Dedifferentiated amniotic fluid mesenchymal stem cell (primary cell): ENCODE data around the gene LMX1A.

Experiments
- DNase-seq: peaks from one replicate; pipeline ENCODE4 v3.0.0-alpha.2; 2016; ENCODE audit errors: extremely low spot score

LMX1A gene

DNA sequence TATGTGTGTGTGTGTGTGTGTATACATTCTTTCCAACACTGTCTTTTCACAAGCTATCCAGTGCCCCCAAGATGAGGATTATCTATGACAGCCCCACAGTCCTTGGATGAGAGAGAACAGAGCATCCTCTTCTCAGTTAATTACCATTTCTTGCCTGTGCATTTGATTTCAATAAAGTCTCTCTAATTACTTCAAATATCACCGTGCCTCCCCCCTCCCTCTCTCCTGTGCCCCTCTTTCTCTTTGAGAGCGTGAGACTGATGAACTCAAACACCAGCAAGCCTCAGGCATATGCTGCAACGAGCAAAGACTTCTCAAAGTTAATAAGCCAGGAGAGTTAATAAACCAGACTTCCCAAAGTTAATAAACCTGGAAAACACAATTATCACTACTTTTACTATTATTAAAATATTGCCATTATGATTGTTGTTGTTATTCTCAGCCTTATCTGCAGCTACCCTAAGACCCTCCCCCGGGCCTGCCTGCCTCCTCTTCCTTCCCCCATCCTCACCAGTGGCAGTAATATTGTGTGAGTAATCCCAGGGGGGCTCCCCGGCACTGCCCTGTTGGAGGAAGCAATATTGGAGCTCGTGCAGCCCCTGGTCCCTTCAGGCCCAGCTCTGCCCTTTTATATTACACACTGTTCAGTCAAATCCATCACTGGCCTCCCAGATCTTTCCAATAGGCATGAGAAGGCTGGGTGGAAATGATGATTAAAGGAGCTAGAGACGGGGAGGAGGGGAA is 30.9 kb downstream of the LMX1A start:
- DNase-seq: no peak

DNA sequence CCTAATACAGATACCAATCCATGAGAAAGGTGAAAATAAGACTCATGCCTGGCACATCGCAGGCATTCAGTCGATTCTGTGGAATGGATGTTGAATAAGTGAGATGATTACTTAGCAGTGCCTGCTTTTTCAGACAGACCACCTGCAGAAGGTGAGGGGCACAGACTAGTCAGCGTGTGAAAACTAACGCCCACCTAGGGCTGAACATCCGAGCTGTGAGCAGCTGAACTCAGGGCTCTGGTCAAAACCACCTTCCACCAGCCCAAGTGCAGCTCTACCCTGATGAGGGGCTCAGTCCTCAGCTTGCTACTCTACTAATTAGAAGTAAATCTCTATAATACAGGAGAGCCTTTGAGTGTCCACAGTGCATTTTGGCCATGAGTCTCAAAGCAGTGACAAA is 32.5 kb downstream of the LMX1A start:
- no peak for DNase-seq

DNA sequence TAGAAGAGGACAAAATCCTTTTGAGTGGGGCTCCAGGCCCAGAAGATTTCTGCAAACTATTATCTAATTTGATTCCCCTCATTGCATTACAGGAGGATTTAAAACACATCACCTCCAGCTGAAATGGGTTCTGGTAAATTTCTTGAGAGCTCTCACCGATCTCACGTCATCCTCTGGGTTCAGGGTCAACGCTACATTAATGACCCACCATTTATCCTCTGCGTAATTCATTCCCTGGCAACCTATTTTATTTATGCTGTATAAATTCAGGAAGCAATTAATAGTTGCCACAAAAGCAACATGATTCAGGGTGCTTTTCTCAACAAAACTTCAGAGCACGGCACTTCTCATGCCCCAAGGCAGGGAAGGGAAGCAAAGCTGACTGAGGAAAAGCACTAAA is 38.9 kb downstream of the LMX1A start:
- DNase-seq: no peak

DNA sequence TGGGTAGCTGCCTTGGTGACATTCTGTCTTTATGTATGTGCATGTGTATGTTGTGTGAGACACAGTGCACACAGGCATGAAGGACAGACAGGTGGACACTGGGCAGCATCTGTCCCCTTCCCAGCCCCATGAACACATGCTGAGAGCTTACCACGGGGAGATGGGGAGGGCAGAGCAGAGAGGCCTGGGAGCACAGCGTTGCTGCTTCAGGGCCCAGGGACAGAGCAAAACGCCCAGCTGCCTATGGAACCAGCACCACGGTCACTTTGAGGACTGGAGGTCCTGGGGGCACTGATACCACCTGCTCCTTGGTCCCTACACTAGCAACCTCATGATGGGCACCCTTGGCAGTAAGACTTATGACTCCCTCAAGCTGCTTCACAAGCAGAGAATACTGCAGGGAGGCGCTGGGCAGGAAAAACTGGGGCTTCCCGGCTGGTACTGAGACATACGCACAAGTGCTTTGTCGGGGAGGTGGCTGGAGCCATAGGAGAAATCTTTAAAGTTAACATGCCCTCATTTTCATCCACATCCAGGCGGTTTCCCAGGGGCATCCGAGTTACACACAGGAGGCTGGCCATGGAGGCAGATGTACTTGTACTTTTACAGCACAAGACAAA is 40.3 kb downstream of the LMX1A start:
- no peak for DNase-seq

DNA sequence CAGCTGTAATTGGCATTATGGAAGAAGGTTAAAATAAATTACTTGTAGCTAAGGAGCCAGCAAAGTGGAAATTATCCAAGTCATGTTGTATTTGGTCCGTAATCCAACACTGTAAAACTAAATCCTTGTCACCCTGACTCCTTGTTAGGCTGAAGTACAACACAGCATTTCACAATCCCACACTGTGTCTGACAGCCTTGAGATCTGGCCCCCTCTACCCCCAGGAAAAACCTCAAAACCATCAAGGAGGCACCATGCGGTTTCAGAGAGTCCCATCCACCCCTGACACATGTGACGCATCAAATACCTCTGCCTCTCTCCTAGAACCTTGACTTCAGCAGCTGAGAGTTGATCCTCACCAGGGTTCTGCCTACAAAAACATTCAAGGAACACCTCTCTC is 41.0 kb downstream of the LMX1A start:
- DNase-seq: no peak

DNA sequence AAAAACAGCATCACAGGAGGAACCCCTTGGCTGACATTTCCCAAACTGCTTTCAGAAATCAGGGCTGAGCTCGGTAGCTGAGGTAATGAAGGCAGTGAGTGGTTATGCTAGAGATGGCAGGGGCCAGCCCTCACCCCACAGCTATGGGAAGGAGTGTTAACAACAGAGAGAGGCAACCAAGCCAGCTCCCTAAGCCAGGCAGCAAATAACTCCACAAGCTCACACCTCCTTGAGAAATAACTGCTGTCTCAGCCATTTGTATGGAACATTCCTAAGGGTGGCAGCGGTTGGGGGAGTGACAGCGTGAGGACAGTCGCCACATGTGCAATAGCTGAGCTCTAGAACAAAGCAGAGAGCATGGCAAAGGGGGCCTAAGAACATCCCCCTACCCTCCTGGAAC is 42.6 kb downstream of the LMX1A start:
- DNase-seq: no peak

DNA sequence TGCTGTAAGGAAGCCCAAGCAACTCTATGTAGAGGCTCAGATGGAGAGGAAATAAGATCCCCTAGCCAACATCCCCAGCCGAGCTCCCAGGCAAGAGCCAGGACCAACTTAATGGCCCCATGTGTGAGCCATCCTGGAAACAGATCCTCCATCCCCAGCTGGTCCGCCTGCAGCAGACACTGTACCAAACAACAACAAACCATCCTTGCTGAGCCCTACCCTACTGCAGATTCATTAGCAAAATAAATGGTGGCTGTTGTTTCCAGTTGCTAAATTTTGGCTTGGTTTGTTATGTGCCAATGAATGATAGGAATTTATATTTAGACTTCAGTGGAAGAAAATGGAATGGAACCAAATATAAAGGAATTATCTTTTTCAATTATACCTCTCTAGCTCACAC is 43.9 kb downstream of the LMX1A start:
- DNase-seq: no peak

DNA sequence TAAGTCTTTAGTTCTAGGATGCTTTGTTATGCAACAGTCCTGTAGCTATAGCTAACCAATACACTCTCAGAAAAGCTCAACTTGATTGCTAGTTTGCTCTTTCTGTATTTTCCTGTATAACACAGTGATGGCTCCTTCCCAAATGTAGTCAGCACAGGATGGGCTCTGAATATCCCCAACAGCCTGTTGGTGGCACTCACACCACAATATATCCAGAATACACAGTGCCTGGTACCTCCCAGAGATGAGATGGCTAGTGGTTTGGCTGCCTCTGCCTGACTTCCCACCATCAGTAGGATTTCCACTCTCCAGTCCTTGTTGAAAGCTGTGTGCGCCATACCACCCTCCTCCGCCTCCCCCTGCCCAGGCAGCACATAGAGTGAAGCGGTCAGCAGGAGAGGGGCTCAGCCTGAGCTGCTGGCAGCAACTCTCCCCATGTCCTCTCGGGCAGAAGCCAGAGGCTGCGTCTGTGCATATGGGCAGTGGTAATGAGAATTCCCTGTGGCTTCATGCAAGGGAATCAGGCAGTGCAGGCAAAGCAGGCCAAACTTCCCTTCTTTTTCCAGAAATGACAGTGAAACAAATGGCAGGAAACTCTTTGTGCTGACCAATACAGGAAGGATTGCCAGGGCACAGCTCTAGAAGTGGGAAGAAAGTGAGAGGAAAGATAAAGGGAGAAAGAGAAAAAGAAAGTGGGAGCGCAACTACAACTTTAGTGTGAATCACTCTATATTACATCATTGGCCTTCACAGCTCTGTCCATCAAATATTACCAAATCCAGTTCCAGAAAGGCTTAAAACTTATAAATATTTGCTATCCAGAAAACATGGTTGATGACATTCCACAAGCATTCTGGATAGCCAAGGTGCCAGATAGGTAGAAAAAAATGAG is 49.7 kb downstream of the LMX1A start:
- no peak for DNase-seq

DNA sequence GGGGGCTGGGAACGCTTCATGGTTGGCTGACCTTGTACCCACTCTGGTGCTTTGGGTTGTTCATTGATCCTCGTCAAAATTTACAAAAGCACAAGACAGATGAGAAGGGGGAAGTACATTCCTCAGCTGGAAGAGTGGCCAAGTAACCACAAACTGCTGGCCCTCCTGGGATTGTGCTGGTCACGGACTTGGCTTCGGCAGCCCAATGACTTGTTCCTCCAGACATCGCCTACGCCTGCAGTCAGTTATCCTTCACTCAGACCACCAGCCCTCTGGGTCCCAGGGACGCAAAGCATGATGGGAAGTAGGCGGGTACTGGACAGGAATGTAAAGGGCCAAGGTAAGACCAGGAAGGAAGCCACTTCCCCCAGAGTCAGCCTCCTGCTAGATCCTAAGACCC is 53.1 kb downstream of the LMX1A start:
- DNase-seq: no peak

DNA sequence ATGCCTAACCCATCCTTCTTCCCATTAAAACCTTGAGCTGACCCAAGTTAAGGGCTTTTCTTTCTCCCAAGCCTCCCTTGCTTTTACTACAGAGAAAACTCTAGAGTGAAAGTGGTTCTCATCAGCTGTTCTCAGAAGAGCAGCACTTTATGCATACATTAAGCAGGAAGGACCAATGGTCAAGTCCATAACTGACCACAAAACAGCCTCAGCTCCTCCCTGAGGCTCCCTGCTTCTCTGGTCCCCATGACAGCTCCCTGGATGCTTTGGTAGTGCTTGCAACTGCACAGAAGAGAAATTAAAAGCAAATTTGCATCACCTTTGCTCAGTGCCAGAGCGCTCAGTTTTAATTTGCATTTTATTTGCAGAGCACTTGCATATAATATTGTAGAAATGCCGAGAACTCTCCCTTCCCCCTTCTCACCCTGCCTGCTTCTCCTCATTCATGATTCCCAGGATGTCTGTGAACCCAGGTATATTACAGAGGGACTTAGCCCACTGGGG is 56.1 kb downstream of the LMX1A start:
- DNase-seq: no peak

DNA sequence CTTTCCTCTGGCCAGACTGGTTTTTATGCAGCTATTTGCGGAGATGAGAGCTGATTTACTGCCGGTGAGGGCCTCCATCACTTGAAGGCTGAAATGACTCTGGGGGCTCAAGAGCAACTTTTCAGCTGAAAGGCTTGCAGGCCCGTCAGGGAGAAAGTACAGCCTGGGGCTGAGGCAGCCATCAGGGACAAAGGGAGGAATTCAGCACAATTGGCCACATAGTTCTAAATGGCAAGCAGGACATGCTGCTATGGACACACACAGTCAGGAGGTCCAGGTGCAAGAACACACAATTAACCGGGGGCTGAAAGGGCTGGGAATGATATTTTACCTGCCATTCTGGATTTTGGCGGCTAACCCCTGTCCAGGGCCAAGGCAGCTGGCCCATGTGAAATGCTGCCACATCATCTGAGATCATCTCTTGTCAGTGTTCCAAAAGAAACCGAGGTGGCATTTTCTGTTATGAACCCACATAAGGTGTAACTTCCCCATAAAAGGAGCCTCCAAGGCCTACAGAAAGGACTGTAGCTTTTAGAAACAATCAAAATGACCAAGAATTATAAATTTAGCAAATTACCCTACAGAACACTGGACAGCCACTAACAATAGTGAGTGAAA is 58.2 kb downstream of the LMX1A start:
- no peak for DNase-seq

DNA sequence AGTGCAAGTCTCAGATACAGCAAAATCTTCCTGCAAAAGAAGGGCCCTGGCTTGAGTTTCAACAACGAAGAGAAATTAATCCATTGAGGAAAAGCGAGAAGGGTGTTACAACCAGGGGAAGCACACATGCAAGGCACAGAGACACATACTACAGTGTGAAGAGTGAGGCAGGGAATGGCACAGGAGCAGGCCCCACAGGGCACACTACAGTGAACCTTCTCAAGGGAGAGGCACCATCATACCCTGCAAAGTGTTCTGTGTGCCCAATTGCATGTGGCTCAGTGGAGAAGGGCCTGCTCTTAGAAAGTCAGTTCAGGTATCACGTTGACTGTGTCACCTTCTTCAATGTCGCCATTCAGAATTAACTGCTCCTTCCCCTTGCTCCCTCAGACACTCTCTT is 60.3 kb downstream of the LMX1A start:
- DNase-seq: no peak

DNA sequence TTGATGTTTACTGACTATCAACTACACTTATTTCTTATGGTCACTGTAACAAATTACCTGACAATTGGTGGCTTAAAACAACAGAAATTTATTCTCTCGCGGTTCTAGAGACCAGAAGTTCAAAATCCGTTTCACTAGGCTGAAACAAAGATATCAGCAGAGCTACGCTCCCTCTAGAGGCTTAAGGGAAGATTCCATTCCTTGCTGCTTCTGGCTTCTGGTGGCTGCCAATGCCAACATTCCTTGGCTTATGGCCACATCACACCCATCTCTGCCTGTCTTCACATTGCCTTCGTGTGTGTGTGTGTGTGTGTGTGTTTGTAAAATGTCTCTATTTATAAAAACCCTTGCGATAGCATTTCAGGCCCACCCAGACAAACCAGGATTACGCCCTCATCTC is 66.4 kb downstream of the LMX1A start:
- DNase-seq: no peak

DNA sequence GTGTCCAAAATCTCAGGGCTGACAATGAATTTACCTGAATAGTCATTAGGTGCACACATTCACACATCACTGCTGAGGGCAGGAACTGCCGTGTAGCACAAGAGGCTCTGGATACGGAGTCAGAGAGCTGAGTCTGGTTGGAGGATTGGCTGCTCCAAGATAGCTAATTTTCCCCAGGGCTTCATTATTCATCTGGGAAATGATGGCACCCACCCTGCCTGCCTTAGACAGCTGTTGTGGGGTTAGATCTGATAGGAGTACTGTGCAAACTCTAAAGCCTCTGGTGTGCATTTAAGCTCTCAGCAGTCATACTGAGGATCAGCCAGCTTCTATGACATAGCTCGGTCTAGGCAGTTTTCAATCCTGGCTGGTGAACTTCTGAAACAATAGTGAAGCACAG is 67.0 kb downstream of the LMX1A start:
- no peak for DNase-seq

DNA sequence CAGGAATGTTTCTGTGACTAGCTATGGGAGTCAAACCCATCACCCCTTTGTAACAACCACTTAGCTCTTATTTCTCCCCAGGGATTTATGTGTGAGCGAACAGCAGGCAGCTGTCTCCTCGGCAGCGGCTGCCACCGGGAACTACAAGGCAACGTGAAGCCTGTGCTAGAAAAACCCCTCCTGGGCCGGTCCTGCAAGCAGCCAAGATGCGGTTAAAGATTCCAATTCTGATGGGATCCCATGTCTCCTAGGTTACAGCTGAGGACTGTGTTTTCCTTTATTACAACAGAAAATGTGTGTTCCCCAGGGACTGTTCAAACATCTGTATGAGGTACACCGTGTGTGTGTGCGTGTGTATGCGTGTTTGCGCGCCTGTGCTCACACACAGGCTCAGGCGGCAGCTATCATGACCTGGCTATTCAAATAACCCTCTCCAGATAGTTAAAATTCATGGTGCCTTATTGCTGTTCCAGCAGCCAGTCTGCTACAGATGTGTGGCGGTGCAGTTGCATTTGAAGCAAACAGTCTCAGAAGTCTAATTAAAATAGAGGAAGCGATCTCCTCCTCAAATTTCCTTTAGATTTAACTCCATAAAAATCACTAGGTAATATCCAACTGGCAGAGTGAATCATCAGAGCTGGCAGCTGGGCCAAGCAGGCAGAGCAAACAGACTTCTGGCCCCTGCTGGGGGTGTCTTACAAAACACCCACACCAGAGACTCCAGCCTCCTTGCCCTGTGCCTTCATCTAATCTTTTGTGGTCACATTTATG is 68.0 kb downstream of the LMX1A start:
- DNase-seq: no peak

DNA sequence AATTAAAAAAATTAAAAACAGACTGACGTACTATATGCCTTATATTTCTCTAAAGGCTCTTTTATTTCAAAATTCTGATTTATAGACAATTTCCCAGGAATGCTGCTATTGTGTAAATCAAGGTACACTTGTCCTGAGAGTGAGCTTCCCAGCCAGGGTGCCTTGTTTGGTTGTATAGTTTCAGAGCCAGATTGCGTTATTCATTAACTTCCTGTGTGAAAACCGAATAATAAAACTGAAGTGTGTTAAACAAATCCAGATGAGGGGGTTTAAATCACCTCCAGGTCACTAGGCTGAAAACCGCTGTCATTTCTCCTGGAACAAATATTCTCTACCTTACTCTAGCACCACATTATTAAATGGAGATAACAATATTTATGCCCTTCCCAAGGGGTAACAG is 68.7 kb downstream of the LMX1A start:
- no peak for DNase-seq

DNA sequence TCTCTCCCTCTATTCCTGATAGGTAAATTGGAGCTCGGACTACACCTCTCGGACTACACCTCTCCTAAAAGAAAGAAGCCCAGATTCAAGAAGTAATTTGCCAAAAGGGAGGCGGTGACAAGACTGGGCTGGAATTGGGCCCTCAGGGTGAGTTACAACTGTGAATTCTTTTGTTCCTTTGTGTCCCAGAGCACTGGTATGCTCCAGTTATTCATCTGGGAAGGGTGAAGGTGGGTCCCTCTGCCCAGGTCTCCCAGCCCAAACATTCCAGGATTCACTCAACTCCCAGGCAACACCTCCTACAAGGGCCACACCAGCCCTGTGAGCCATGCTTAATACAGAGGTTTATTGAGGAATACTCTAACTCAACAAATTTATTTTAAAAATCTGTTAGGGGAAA is 69.2 kb downstream of the LMX1A start:
- DNase-seq: no peak

DNA sequence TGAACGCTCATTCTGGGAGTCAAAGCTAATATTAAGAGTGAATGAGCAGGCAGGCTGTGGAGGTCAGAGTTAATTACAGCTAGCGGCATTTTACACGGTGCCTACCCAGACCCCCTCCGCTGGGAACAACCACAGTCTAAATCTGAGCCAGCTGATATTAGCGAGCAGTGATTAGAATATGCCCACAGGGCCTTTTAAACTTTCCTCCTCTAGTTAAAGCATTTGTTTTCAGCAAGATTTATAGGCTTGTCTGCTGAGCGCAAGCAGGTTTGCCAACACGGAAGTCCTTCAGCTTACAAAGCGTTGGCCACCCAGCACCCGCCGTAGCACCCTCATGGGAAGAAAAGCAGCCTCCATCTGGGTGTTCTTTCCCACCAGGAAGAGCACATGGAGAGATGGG is 72.1 kb downstream of the LMX1A start:
- DNase-seq: no peak

DNA sequence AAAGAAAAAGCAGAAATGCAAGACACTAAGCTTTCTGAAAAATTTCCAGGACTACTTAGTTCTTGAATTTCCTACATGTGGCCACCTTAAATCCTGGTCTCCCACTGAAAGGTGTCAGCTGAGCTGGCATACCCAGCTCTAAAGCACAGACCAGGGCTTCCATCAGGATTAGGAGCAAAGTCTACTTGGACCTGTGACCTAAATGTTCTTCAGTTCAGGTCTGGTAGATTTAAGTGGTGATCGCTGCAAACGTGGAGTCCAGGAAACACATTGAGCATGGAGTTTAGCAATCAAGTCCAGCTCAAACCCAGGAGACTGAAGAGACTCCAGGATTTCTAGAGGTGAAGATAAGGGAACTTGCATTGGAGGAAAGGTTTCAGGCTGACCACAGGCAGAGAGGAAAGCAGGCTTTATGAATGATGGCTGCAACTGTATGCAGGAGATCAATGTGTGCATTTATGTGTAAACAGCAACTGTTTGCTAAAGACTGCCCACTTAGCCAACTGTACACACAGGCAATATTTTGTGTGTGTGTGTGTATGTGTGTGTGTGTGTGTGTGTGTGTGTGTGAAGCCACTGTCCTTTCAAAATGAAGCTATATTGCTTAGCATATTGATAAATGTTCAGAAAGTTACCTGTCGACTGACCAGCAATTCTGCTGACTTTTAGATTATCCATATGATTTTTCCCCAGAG is 75.2 kb downstream of the LMX1A start:
- no peak for DNase-seq

DNA sequence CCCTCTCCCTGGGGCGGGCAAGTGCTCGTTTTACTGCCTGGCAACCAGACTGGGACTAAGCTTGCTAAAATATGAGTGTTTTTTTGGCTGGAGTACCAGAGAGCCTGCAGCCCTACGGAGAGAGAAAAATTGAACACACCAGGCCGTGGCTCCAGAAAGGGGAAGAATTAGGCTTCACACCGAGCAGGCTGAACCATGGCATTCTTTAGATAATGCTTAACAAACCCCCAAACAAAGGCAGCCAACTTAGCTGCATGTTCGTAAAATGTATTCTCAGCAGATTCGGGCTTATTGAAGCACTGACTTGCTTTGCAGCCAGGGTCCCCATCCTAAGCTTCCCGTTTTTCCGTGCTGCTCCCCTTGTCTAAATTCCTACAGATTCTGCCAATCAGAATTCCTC is 76.6 kb downstream of the LMX1A start:
- DNase-seq: no peak

DNA sequence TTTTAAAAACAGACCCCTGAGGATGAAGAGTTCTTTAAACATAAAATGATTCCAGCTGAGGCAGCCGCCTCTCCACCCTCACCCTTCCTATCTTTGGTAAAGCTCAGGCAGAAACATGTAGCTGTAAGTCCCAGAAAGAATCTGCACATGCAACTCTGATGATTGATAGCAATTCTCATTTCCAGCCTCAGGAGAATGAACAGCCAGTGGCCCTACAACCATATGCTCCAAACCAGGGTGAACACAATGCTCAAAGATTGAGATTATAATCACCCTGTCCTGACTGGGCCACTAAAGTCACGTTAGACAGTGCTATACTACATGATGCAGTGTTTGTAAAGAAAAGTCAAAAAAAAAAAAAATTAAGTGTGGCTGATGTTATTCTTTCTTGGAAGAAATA is 80.2 kb downstream of the LMX1A start:
- no peak for DNase-seq
